Stimulated activated CD8-positive, alpha-beta memory T cell treated with anti-CD3 and anti-CD28 coated beads, Interleukin-12 subunit alpha, Interleukin-12 subunit beta, amount 100 ng/mL, for 24 hours (primary cell): ENCODE data around the gene CHST11.

Source experiments
- DNase-seq: peaks from one replicate; pipeline ENCODE4 v3.0.0-alpha.2; 2020; ENCODE audit errors: extremely low read depth

Gene CHST11

GRCh38 chr12:104504146-104504545 lies 47.4 kb downstream of the CHST11 start:
- no peak for DNase-seq

DNA sequence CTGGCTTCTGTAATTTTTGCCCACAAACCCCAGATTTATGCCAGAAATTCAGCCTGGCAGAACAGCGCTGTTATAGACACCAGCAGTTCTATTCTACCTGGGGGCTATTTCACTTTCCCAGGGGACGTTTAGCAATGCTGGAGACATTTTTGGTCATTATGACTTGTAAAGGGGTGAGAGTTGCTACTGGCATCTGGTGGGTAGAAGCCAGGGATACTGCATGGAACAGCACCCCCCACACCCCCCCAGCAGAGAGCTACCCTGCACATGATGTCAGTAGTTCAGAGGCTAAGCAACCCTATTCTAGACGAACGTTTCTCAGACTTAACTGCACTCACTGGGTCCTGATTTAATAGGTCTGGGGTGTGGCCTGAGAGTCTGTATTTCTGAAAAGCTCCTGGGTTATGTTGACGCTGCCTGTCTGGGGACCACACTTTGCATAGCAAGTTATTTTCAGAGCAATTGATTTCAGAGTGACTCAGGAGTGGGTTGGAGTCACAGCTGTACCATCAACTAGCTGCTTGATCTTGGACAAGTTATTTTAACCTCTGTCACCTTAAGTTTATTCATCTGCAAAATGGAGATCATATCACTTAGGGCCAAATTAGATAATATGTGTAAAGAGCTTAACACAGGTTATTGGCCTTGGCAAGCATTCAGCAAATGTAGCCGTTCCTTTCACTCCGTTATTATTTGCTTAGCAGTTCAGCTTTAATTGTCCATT lies 48.5 kb downstream of the CHST11 start:
- no peak for DNase-seq

DNA sequence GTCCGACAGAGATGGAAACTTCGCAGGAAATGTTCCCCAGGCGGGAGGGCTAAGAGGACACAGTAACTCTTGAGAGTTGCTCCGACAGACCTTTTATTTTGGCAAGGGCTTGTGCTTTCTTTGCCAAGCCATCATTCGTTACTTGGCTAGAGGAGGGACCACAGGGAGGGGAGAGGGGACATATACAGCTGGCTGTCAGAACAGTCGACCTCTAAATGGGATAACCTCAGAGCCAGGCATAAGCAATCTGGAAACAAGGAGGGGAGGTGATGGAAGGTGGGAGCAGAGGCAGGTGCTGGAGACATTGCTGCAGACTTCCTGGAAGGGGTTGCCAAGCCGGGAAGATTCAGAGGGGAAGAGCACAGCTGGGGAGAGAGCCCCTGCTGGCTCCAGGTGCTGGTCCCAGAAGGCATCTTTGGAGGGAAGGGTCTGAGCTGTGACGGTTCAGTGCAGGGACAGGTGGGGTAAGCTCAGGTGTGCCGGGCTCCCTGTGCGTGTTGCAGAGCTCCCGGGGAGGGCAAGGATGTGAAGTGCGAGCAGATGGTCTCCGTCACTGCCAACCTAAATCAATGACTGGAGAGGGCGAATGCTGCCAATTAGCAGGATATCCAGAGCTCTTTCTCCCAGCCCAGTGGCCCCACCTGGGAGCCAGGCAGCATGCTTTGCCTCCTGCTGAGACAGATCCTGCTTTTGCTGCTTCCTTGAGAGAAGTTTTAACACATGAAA lies 50.1 kb downstream of the CHST11 start:
- DNase-seq, result no peak

DNA sequence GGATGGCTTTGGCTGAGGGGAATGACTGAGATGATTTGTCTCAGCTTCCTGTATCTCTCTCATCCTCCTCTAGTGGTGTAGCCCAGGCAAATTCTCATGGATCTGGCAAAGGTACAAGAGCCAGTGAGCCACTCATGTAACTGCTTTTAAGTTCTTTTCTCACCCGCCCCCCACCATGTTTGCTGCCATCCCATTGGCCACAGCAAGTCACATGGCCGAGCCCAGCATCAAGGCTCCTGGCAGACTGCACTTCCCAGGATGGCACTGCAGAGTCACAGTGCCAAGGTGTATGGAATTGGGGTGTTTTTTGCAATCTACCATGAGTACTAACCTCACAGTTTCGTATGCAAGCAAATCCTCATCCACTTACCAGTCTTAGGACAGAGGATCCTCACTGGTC lies 50.9 kb downstream of the CHST11 start:
- DNase-seq, result no peak

DNA sequence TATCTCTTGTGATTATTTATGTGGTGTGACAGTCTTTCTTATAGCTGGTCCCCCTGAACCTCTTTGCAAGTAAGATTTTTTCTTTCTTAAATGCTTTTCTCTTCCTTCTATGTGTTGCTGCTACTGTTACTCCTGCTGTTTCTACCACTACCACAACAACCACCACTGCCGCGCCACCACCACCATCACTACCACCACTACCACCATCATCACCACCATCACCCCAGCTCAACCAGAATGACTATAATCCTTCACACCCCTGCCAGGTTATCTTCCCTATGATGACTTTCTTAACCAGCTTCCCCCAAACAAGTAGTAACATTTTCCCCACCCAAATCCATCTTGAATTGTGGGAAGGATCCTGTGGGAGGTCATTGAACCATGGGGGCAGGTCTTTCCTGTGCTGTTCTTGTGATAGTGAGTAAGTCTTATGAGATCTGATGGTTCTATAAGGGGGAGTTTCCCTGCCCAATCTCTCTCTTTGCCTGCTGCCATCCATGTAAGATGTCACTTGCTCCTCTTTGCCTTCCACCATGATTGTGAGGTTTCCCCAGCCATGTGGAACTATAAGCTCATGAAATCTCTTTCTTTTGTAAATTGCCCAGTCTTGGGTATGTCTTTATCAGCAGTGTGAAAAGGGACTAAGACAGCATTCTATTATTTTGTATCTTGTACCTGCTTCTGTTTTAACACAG lies 52.2 kb downstream of the CHST11 start:
- no peak for DNase-seq

- no peak for DNase-seq
These were observed 53.6 kb downstream of the CHST11 start for GRCh38 chr12:104510145-104510872.

DNA sequence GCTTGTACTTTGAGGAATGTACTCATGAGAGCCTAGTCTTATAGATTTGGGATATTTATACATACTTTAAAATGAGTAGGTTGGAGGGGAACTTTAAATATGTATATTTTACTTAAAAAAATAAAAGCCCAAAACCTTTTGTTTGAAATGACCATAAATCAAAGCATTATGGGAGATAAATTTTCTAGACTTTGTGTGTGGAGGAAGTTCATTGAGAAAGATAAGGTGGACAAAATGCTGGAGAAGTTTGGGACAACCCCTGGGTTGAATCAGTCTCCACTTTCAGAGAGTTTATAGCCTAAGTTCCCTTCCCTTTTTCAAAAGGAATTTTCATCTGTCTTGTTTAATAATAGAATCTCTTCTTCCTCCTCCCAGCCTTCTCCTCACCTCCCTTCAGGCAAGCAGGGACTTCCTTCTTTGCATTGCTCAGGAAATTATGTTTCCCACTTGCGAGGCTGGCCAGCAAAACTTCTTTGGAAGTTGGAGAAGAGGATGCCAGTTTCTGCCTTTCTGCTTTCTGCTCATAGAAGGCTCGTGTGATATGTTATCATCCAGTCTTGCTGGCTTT lies 54.2 kb downstream of the CHST11 start:
- no peak for DNase-seq

GRCh38 chr12:104513681-104514080 lies 56.9 kb downstream of the CHST11 start:
- no peak for DNase-seq

DNA sequence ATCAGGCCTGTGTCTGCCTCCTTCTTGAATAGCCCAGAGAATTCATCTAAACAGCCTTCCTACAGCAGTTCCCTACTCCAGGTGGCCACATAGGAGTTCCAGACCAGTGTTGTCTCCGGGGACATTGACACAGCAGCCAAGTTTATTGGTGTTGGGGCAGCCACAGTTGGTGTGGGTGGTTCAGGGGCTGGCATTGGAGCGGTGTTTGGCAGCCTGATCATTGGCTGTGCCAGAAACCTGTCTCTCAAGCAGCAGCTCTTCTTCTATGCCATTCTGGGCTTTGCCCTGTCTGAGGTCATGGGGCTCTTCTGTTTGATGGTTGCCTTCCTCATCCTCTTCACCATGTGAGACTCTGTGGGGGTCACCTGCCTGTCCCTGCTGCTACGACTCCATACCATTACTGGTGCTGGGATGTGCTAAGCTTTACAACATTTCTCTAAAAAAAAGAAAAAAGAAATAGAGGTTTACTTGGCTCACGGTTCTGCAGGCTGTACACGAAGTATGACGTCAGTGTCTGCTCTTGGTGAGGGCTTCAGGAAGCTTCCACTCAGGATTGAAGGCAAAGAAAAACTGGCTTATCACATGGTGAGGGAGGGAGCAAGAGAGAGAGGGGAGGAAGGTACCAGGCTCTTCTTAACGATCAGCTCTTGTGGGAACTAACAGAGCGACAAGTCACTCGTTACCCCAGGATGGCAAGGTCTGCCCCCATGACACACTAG lies 57.5 kb downstream of the CHST11 start:
- no peak for DNase-seq

GRCh38 chr12:104515899-104516298 lies 59.2 kb downstream of the CHST11 start:
- DNase-seq, result no peak

DNA sequence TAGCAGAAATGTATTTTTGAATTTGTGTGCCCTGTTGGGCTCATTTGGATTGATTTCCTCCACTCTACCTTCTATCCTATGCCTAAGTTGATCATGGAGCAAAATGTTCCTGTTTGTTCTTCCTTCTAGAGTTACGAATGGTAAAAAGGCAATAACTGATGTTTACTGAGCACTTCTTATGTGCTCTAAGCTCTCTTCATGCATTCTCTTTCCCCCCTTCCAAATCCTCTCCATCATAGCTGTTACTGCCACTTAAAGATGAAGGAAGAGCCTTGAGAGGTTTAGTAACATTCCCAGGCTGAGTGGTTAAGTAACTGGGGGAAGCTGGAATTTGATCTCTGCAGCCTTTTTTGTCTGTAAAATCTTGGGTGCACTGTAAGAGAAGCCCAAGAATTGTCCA lies 60.1 kb downstream of the CHST11 start:
- no peak for DNase-seq

DNA sequence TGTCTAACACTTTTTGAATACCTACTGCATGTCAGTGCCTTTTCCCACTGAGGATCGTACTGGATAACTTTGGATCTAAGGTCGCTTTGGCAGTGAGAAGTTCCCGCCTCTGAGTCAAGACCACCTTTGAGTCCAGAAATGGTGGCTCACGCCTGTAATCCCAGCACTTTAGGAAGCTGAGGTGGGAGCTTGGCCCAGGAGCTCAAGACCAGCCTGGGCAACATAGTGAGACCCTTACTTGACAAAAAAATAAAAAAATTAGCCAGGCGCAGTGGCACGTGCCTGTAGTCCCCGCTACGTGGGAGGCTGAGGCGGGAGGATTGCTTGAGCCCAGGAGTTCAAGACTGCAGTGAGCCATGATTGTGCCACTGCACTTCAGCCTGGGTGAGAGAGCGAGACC lies 61.1 kb downstream of the CHST11 start:
- no peak for DNase-seq

DNA sequence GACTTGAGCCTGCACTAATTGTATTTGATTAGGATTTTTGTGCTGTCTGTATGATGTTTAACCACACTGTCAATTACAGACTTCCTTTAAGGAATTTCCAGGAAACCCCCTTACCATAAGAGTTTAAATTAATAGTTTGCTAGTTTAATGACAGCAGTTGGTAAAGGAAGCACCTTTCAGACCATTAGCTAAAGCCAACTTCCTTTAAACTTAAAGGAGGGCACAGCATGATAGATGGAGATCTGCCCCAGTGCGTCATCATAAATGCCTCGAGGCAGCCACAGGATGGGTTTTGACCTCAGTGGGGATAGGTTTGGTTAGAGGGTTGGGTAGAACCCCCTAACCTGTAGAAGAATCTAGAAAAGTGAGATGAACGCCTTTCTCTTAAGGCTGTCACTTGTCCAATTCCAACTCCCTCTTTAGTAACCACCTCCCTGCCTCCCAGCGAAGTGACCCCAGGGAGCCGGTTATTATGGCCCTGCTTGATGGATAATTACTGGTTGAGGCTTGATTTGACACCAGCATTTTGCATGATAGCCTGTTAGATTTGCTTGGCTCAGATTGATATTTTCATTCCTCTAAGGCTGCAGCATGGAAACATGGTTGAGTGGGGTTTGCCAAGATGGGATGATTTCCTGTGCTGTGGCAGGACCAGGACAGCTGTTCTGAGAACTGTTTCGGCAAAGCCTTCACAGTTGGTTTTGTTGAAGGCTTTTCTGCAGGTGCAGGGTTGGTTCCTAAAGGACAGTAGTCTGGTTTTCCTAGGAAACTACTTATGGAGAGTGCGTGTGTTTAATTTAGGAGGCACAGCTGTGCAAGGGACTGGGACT lies 62.7 kb downstream of the CHST11 start:
- no peak for DNase-seq

- DNase-seq, result no peak
These were observed 63.6 kb downstream of the CHST11 start for GRCh38 chr12:104520242-104520900.

GRCh38 chr12:104521731-104522130 lies 65.0 kb downstream of the CHST11 start:
- DNase-seq, result no peak

DNA sequence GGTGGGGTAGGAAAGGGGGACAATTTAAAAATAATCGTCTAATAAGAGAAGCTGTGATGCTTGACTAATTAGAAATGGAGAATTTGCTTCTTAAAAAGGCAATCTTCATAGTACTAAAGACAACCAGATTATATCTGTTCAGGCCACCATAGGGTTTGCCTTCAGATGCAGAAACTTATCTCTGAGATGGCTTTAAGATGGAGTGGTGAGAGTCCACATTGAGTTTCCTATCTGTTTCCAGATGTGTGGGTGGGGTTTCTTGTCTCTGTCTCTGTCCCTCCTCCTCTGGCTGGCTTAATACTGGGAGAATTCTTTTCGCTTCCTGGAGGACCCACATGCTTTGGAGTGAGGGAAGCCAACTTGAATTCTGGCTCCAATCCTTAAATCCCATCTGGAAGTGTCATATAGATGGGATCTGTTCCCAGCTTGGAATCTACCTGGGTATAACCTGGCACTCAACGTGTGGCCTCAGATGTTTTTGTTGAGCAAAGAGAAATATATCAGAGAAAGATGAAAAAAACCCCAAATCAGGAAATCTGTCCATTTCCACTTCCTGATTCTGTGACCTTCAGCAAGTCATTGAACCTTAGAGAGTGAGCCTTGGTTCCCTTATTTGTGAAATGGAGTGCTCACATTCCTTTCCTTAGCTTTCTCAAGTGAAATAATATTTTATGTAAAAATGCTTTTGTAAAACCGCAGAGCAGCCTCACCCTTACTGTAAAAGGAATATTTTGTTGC lies 66.4 kb downstream of the CHST11 start:
- DNase-seq, result no peak

- DNase-seq, result no peak
These were observed 67.5 kb downstream of the CHST11 start for GRCh38 chr12:104524034-104524832.

- DNase-seq, result no peak
These were observed 69.6 kb downstream of the CHST11 start for GRCh38 chr12:104526320-104526719.
